ENCODE data around the gene CA12. TPM values are rescaled to one million over a fixed set of nuclear protein-coding genes. Genes with fewer than 3 reads are reported as not detected.
A peak's percentile ranks its signal among the peaks of the same experiment; 100 is the strongest.

Gene CA12
- total and polyA plus RNA-seq, 9 of the 15 experiments (the other 6 are each of a cell fraction or from before 2014, with no cell fraction given): 0.01 to 0.78 (median 0.15) TPM; not detected in 1

DNA sequence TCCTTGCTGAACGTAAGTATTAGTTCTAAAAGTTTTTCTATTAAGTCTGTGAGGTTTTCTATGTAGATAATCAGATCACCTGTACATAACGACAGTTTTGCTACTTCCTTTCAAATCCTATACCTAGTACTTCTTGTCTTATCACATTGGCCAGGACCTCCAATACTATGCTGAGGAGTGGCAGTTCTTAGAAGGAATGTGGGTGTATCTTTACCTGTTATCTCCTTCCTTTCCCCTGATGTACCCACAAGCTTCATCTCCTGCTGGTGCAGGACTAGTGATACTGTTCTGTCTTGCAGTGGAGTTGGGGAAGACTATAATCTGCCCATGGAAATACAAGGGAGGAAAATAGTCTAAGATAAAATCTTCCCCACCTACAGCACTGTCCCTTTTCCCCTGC, 16.8 kb upstream of the CA12 start:
- BruUV-seq (replicated peaks): no TSS peak
- no peak overlapping the region for H2AFZ ChIP-seq (ENCODE audit: low read depth, low read length)
- FAIRE-seq (no peak), ATAC-seq (no peak), DNase-seq (ENCODE audit: extremely low read depth in 1 of 4, low spot score in 3 of 4) (peak in 3 of 4 experiments; percentile 24 to 44 (median 27))
- H3K9me1 ChIP-seq (ENCODE audit: control insufficient read depth, insufficient read depth, low read length): no peaks in the 10 kb centered on the region
- no peak overlapping the region for H3K4me2 ChIP-seq (ENCODE audit: insufficient read depth, low read length)
- intact Hi-C loops (cut with micrococcal nuclease): no loop called here
- no peaks in the 10 kb centered on the region; the same call in 1 of the 2 replicates for H3K9me3 ChIP-seq (replicated peaks; ENCODE audit: control insufficient read depth, insufficient read depth, low read depth, low read length)
- H3K36me3 ChIP-seq (ENCODE audit: control insufficient read depth, insufficient read depth, low read length): no peaks in the 10 kb centered on the region
- POLR2A ChIA-PET: no interaction called here
- 9% methylated on average over 2 of the region's 2 CpGs for WGBS (ENCODE audit: insufficient coverage, low coverage, missing lambda C conversion rate)
- H4K20me1 ChIP-seq (replicated peaks; ENCODE audit: control insufficient read depth, insufficient read depth, low read length): no peaks in the 10 kb centered on the region
- H3K4me3 ChIP-seq: no peak overlapping the region
- H3K27ac ChIP-seq (ENCODE audit: extremely low read depth, low read depth, low read length): no peak overlapping the region
- CTCF ChIA-PET (ENCODE audit: low intra/inter-chr PET ratio): no interaction called here
- peaks cover 4 to 45% of the 10 kb centered on the region in 2 experiments for H3K4me1 ChIP-seq (replicated peaks in 1 of 2; ENCODE audit: control insufficient read depth in 2 of 2, insufficient read depth in 2 of 2, low read length in 2 of 2)
- in situ Hi-C loops (cut with MboI): no loop called here
- H3K27me3 ChIP-seq (ENCODE audit: control insufficient read depth in 2 of 2, insufficient read depth in 2 of 2, low read length in 2 of 2): no peaks in the 10 kb centered on the region
- H3K79me2 ChIP-seq (ENCODE audit: control insufficient read depth, insufficient read depth, low read length): no peaks in the 10 kb centered on the region
- no peak overlapping the region for H3K9ac ChIP-seq (ENCODE audit: insufficient read depth in 1 of 2, low read depth in 2 of 2, low read length in 2 of 2)
- TF ChIP-seq DNMT1 (IDR thresholded peaks at IDR 0.05) (no peak), TCF3 (CRISPR knock-in tag; IDR thresholded peaks at IDR 0.05) (peak; percentile 43; the same call in 1 of the 2 replicates), ZNF184 (CRISPR knock-in tag; IDR thresholded peaks at IDR 0.05) (no peak), EP400 (IDR thresholded peaks at IDR 0.05) (no peak), YY1 (IDR thresholded peaks at IDR 0.05; ENCODE audit: borderline replicate concordance in 1 of 3, control insufficient read depth in 1 of 3, extremely low read depth in 1 of 3, insufficient read depth in 3 of 3, insufficient read length in 1 of 3, insufficient replicate concordance in 2 of 3, low read depth in 1 of 3, low read length in 2 of 3) (no peak), DPF2 (IDR thresholded peaks at IDR 0.05) (peak; percentile 35; the same call in 1 of the 2 replicates)
- TF ChIP-seq, protein P1, sequence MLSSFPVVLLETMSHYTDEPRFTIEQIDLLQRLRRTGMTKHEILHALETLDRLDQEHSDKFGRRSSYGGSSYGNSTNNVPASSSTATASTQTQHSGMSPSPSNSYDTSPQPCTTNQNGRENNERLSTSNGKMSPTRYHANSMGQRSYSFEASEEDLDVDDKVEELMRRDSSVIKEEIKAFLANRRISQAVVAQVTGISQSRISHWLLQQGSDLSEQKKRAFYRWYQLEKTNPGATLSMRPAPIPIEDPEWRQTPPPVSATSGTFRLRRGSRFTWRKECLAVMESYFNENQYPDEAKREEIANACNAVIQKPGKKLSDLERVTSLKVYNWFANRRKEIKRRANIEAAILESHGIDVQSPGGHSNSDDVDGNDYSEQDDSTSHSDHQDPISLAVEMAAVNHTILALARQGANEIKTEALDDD (IDR thresholded peaks at IDR 0.05): peak; percentile 79
- TF ChIP-seq, protein P2, sequence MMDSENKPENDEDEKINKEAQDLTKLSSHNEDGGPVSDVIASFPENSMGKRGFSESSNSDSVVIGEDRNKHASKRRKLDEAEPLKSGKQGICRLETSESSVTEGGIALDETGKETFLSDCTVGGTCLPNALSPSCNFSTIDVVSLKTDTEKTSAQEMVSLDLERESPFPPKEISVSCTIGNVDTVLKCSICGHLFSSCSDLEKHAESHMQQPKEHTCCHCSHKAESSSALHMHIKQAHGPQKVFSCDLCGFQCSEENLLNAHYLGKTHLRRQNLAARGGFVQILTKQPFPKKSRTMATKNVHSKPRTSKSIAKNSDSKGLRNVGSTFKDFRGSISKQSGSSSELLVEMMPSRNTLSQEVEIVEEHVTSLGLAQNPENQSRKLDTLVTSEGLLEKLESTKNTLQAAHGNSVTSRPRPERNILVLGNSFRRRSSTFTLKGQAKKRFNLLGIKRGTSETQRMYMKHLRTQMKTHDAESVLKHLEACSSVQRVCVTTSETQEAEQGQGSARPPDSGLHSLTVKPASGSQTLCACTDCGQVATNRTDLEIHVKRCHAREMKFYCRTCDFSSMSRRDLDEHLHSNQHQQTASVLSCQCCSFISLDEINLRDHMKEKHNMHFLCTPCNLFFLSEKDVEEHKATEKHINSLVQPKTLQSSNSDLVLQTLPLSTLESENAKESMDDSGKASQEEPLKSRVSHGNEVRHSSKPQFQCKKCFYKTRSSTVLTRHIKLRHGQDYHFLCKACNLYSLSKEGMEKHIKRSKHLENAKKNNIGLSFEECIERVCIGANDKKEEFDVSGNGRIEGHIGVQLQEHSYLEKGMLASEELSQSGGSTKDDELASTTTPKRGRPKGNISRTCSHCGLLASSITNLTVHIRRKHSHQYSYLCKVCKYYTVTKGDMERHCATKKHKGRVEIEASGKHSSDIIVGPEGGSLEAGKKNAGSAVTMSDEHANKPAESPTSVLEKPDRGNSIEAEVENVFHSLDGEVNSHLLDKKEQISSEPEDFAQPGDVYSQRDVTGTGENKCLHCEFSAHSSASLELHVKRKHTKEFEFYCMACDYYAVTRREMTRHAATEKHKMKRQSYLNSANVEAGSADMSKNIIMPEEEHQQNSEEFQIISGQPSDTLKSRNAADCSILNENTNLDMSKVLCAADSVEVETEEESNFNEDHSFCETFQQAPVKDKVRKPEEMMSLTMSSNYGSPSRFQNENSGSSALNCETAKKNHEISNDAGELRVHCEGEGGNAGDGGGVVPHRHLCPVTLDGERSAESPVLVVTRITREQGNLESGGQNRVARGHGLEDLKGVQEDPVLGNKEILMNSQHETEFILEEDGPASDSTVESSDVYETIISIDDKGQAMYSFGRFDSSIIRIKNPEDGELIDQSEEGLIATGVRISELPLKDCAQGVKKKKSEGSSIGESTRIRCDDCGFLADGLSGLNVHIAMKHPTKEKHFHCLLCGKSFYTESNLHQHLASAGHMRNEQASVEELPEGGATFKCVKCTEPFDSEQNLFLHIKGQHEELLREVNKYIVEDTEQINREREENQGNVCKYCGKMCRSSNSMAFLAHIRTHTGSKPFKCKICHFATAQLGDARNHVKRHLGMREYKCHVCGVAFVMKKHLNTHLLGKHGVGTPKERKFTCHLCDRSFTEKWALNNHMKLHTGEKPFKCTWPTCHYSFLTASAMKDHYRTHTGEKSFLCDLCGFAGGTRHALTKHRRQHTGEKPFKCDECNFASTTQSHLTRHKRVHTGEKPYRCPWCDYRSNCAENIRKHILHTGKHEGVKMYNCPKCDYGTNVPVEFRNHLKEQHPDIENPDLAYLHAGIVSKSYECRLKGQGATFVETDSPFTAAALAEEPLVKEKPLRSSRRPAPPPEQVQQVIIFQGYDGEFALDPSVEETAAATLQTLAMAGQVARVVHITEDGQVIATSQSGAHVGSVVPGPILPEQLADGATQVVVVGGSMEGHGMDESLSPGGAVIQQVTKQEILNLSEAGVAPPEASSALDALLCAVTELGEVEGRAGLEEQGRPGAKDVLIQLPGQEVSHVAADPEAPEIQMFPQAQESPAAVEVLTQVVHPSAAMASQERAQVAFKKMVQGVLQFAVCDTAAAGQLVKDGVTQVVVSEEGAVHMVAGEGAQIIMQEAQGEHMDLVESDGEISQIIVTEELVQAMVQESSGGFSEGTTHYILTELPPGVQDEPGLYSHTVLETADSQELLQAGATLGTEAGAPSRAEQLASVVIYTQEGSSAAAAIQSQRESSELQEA (IDR thresholded peaks at IDR 0.05; ENCODE audit: low read depth): no peak
